ENCODE results near the gene NIFK.

DNA sequence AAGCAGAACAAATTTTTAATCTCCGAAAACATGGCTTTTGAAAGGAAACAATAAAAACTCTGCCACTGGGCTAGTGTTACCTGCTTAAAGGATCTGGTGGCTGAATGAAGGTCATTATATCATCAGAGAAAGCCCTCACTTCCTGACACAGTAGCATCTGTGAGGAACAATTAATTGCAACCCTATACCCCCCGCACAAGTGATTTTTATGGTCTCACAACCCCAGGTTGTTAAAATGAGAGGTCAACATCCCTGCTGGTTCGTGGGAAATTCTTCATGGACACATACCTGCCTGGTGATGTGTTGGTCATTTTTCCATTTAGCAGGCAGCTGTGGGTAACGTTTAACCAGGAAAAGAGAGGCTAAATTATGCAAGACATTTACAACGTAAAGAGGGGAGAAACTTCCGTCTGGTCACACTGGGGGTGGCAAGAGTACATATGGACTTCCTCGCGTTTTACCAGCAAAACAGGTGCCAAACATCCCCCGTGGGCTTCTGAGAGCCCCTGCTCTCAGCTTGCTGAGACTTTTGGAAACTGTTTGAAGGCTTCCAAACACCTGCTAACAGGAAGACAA lies 29.2 kb downstream of the NIFK start:
- no peak for TF ChIP-seq CTCF (IDR thresholded peaks at IDR 0.05)
- TF ChIP-seq POLR2A (IDR thresholded peaks at IDR 0.05), result no peak
- no peak for TF ChIP-seq EP300 (IDR thresholded peaks at IDR 0.05; ENCODE audit: low read depth)

Data from transverse colon (tissue), 3 donors.